HepG2 (cell line): ENCODE measurements around the gene AHCTF1. TPM values are rescaled to one million over a fixed set of nuclear protein-coding genes. Genes with fewer than 3 reads are reported as not detected.

Source experiments
- ARNT2 ChIP-seq: sonication (generic); formaldehyde crosslinking; IDR thresholded peaks from 2 replicates; pipeline ENCODE4 v1.8.0; 2022; ENCODE audit warnings: mild to moderate bottlenecking, low read depth, missing genetic modification reagents, moderate library complexity
- CENPX ChIP-seq: sonication (generic); formaldehyde crosslinking; IDR thresholded peaks from 2 replicates; pipeline ENCODE4 v1.9.0; 2021; ENCODE audit warnings: mild to moderate bottlenecking, missing genetic modification reagents, moderate library complexity
- EED ChIP-seq: sonication (generic); formaldehyde crosslinking; IDR thresholded peaks from 2 replicates; pipeline ENCODE4 v1.5.0; 2020; ENCODE audit warnings: mild to moderate bottlenecking, missing genetic modification reagents
- FOXP1 ChIP-seq, 2 experiments: fragments of 450-650 bp in 1 of 2; IDR thresholded peaks; 2 replicates each; pipeline ENCODE4 v1.6.1; 2017 to 2018; ENCODE audit warnings: antibody characterized with exemption in 1 of 2
- HDAC1 ChIP-seq: sonication (generic); formaldehyde crosslinking; IDR thresholded peaks from 2 replicates; pipeline ENCODE4 v1.5.1; 2020; ENCODE audit warnings: mild to moderate bottlenecking, missing genetic modification reagents
- HES4 ChIP-seq: sonication (generic); formaldehyde crosslinking; IDR thresholded peaks from 2 replicates; pipeline ENCODE4 v1.9.0; 2021; ENCODE audit warnings: mild to moderate bottlenecking, missing genetic modification reagents, borderline replicate concordance
- HMG20B ChIP-seq: conservative IDR thresholded peaks from 2 replicates; pipeline ENCODE4 v1.6.1; 2016; ENCODE audit warnings: missing genetic modification reagents, missing compliant biosample characterization
- KMT2A ChIP-seq: sonication (generic); formaldehyde crosslinking; IDR thresholded peaks from 2 replicates; pipeline ENCODE4 v1.4.0; 2020; ENCODE audit warnings: missing genetic modification reagents
- NCOA2 ChIP-seq: sonication (generic); formaldehyde crosslinking; IDR thresholded peaks from 2 replicates; pipeline ENCODE4 v1.8.0; 2022; ENCODE audit warnings: inconsistent platforms
- PATZ1 ChIP-seq: sonication (generic); formaldehyde crosslinking; IDR thresholded peaks from 2 replicates; pipeline ENCODE4 v1.4.0; 2020; ENCODE audit warnings: missing genetic modification reagents
- RXRA ChIP-seq: sonication (generic); formaldehyde crosslinking; IDR thresholded peaks from 2 replicates; pipeline ENCODE4 v1.5.1; 2020; ENCODE audit warnings: missing genetic modification reagents
- SALL2 ChIP-seq: sonication (generic); formaldehyde crosslinking; IDR thresholded peaks from 2 replicates; pipeline ENCODE4 v1.8.1; 2023; ENCODE audit warnings: mild to moderate bottlenecking, missing genetic modification reagents, inconsistent platforms
- TEAD2 ChIP-seq: sonication (generic); formaldehyde crosslinking; IDR thresholded peaks from 2 replicates; pipeline ENCODE4 v1.9.0; 2021; ENCODE audit warnings: missing genetic modification reagents
- TOPORS ChIP-seq: sonication (generic); formaldehyde crosslinking; IDR thresholded peaks from 2 replicates; pipeline ENCODE4 v1.8.0; 2023; ENCODE audit warnings: mild to moderate bottlenecking, missing genetic modification reagents
- ZBTB10 ChIP-seq: sonication (generic); formaldehyde crosslinking; IDR thresholded peaks from 2 replicates; pipeline ENCODE4 v1.4.0; 2020; ENCODE audit warnings: missing genetic modification reagents, borderline replicate concordance
- ZBTB44 ChIP-seq: sonication (generic); formaldehyde crosslinking; IDR thresholded peaks from 2 replicates; pipeline ENCODE4 v1.4.0; 2020; ENCODE audit warnings: missing genetic modification reagents
- ZFP62 ChIP-seq: sonication (generic); formaldehyde crosslinking; IDR thresholded peaks from 2 replicates; pipeline ENCODE4 v1.4.0; 2020; ENCODE audit warnings: missing genetic modification reagents
- ZIK1 ChIP-seq: sonication (generic); formaldehyde crosslinking; IDR thresholded peaks from 2 replicates; pipeline ENCODE4 v1.5.0; 2020; ENCODE audit warnings: mild to moderate bottlenecking, low read depth, missing genetic modification reagents, borderline replicate concordance
- ZNF446 ChIP-seq: sonication (generic); formaldehyde crosslinking; IDR thresholded peaks from 2 replicates; pipeline ENCODE4 v1.5.0; 2020; ENCODE audit warnings: mild to moderate bottlenecking, missing genetic modification reagents
- ZNF558 ChIP-seq: sonication (generic); formaldehyde crosslinking; IDR thresholded peaks from 2 replicates; pipeline ENCODE4 v1.9.0; 2022; ENCODE audit warnings: mild to moderate bottlenecking, missing genetic modification reagents, borderline replicate concordance
- ZNF576 ChIP-seq: sonication (generic); formaldehyde crosslinking; IDR thresholded peaks from 2 replicates; pipeline ENCODE4 v1.4.0; 2020; ENCODE audit warnings: mild to moderate bottlenecking, missing genetic modification reagents
- ZNF660 ChIP-seq: sonication (generic); formaldehyde crosslinking; IDR thresholded peaks from 2 replicates; pipeline ENCODE4 v1.5.1; 2020; ENCODE audit warnings: mild to moderate bottlenecking, low read depth, missing genetic modification reagents, borderline replicate concordance
- ZNF781 ChIP-seq: sonication (generic); formaldehyde crosslinking; IDR thresholded peaks from 2 replicates; pipeline ENCODE4 v1.5.1; 2020; ENCODE audit warnings: borderline replicate concordance, mild to moderate bottlenecking, missing genetic modification reagents; ENCODE audit errors: not compliant biosample characterization
- ZSCAN22 ChIP-seq: sonication (generic); formaldehyde crosslinking; IDR thresholded peaks from 2 replicates; pipeline ENCODE4 v1.4.0; 2020; ENCODE audit warnings: mild to moderate bottlenecking, missing genetic modification reagents
- polyA plus RNA-seq, 8 experiments: library from polyadenylated mRNA; depleted of rRNA in 3 of 8; stranded (reverse) in 7 of 8; unstranded in 1 of 8; fragments of >200 nt; fragmentation: Illumina TruSeq in 4 of 8; extraction: Trizol in 4 of 8; gene quantifications; 2 replicates each; pipeline versions ENCODE4 v1.2.1 to v1.2.3, GENCODE V29; 2011 to 2016; ENCODE audit warnings: low read depth in 4 of 8, missing spikeins in 1 of 8, mixed read lengths in 1 of 8; ENCODE audit not compliant: insufficient read depth in 1 of 8
- total RNA-seq, 5 experiments: library from RNA; depleted of rRNA; stranded (reverse); fragments of >200 nt; fragmentation: Illumina TruSeq; extraction: Trizol; gene quantifications; 2 replicates each; pipeline ENCODE4 v1.2.3, GENCODE V29; 2016; ENCODE audit warnings: low read depth in 1 of 5

The AHCTF1 gene
- total and polyA plus RNA-seq, 2 of the 13 experiments (the other 11 are each of a cell fraction or from before 2014, with no cell fraction given) = 16.6 to 45.9 TPM

- TF ChIP-seq RXRA (CRISPR knock-in tag) = peak; percentile 14; the same call in 1 of the 2 replicates
- TF ChIP-seq HMG20B (CRISPR knock-in tag) = peak; percentile 97
- TF ChIP-seq CENPX = no peak
- TF ChIP-seq PATZ1 = peak; percentile 64
- TF ChIP-seq ZSCAN22 (CRISPR knock-in tag) = no peak
- no peak for TF ChIP-seq SALL2 (CRISPR knock-in tag)
- TF ChIP-seq ZNF558 (CRISPR knock-in tag) = no peak
- no peak for TF ChIP-seq EED
- no peak for TF ChIP-seq ZNF660 (CRISPR knock-in tag)
- TF ChIP-seq NCOA2 = peak; percentile 14; the same call in 1 of the 2 replicates
- TF ChIP-seq HES4 (CRISPR knock-in tag) = no peak
- no peak for TF ChIP-seq HDAC1 (CRISPR knock-in tag)
- no peak for TF ChIP-seq ARNT2 (CRISPR knock-in tag)
- no peak for TF ChIP-seq ZBTB44 (CRISPR knock-in tag)
- TF ChIP-seq TOPORS (CRISPR knock-in tag) = 0 out of 2 replicates have a peak, but pooled peaks have one; percentile 37
- no peak for TF ChIP-seq TEAD2 (CRISPR knock-in tag)
- no peak for TF ChIP-seq ZNF446
- no peak for TF ChIP-seq KMT2A (CRISPR knock-in tag)
- no peak for TF ChIP-seq FOXP1 (IDR thresholded peaks at IDR 0.05)
- peak; percentile 39; the same call in 1 of the 2 replicates for TF ChIP-seq FOXP1 (CRISPR knock-in tag; IDR thresholded peaks at IDR 0.05)
- TF ChIP-seq ZIK1 (CRISPR knock-in tag) = no peak
- TF ChIP-seq ZBTB10 (CRISPR knock-in tag) = peak; percentile 93
- TF ChIP-seq ZNF576 (CRISPR knock-in tag) = no peak
- no peak for TF ChIP-seq ZFP62 (CRISPR knock-in tag)
- no peak for TF ChIP-seq ZNF781 (CRISPR knock-in tag)
Measured at GRCh38 chr1:246801241-246802020, 130.3 kb downstream of the AHCTF1 start (continued).
